ENCODE data around the gene LRRFIP2. TPM values are rescaled to one million over a fixed set of nuclear protein-coding genes. Genes with fewer than 3 reads are reported as not detected.

LRRFIP2 gene
- total RNA-seq, 1 donor from 2014 or later: 36.7 TPM

- Histone ChIP-seq H3K9ac (no peak overlapping the region), H3K27me3 (no peaks in the 10 kb centered on the region), H4K20me1 (ENCODE audit: low read depth) (no peaks in the 10 kb centered on the region), H3K4me3 (no peak overlapping the region), H3F3A (ENCODE audit: low read depth) (peaks cover 6% of the 10 kb centered on the region), H3K27ac (no peak overlapping the region), H3K36me3 (no peaks in the 10 kb centered on the region), H3K4me1 (peaks cover 6% of the 10 kb centered on the region), H3K79me2 (ENCODE audit: low read depth) (peaks cover 39% of the 10 kb centered on the region), H3K9me3 (ENCODE audit: low read depth) (no peaks in the 10 kb centered on the region), H3K4me2 (no peak overlapping the region), H2AFZ (replicated peaks) (no peak overlapping the region)
- Mint-ChIP-seq H3K36me3 (peaks cover 3% of the 10 kb centered on the region), H3K4me3 (no peak overlapping the region), H3K27ac (no peak overlapping the region), H3K9me3 (no peaks in the 10 kb centered on the region), H3K27me3 (ENCODE audit: insufficient read depth, low read depth) (no peaks in the 10 kb centered on the region), H3K4me1 (peaks cover 10% of the 10 kb centered on the region)
- TF ChIP-seq EZH2phosphoT487 (IDR thresholded peaks at IDR 0.05): no peak
- no peak for TF ChIP-seq CTCF (IDR thresholded peaks at IDR 0.05)
- TF ChIP-seq EZH2 (IDR thresholded peaks at IDR 0.05): no peak
- DNase-seq (ENCODE audit: low spot score): no peak
These were observed 36.9 kb downstream of the LRRFIP2 start for GRCh38 chr3:37137516-37137915.

GRCh38 chr3:37136067-37136466, 38.3 kb downstream of the LRRFIP2 start:
- DNase-seq (ENCODE audit: low spot score): no peak
- no peaks in the 10 kb centered on the region for H3K36me3 ChIP-seq
- Mint-ChIP-seq H3K4me3 (no peak overlapping the region), H3K27ac (no peak overlapping the region), H3K9me3 (no peaks in the 10 kb centered on the region), H3K4me1 (peaks cover 23% of the 10 kb centered on the region), H3K27me3 (ENCODE audit: insufficient read depth, low read depth) (no peaks in the 10 kb centered on the region), H3K36me3 (no peaks in the 10 kb centered on the region)
- TF ChIP-seq EZH2phosphoT487 (IDR thresholded peaks at IDR 0.05) (no peak), EZH2 (IDR thresholded peaks at IDR 0.05) (no peak), CTCF (IDR thresholded peaks at IDR 0.05) (no peak)
- no peaks in the 10 kb centered on the region for H3K27me3 ChIP-seq
- peaks cover 15% of the 10 kb centered on the region for H3F3A ChIP-seq (ENCODE audit: low read depth)
- H4K20me1 ChIP-seq (ENCODE audit: low read depth): no peaks in the 10 kb centered on the region
- no peak overlapping the region for H3K4me3 ChIP-seq
- no peak overlapping the region for H3K27ac ChIP-seq
- no peaks in the 10 kb centered on the region for H3K9me3 ChIP-seq (ENCODE audit: low read depth)
- peaks cover 39% of the 10 kb centered on the region for H3K79me2 ChIP-seq (ENCODE audit: low read depth)
- H3K4me2 ChIP-seq: no peak overlapping the region
- H3K9ac ChIP-seq: no peak overlapping the region
- peaks cover 21% of the 10 kb centered on the region for H3K4me1 ChIP-seq
- no peak overlapping the region for H2AFZ ChIP-seq (replicated peaks)

GRCh38 chr3:37135561-37135960, 38.8 kb downstream of the LRRFIP2 start:
- H3K36me3 Mint-ChIP-seq: no peaks in the 10 kb centered on the region
- Histone ChIP-seq H3K27ac (no peak overlapping the region), H3K36me3 (no peaks in the 10 kb centered on the region), H3K9me3 (ENCODE audit: low read depth) (no peaks in the 10 kb centered on the region), H3K4me3 (no peak overlapping the region), H3K4me2 (no peak overlapping the region), H3K4me1 (peaks cover 25% of the 10 kb centered on the region), H4K20me1 (ENCODE audit: low read depth) (no peaks in the 10 kb centered on the region), H3K27me3 (no peaks in the 10 kb centered on the region), H3K79me2 (ENCODE audit: low read depth) (peaks cover 39% of the 10 kb centered on the region), H2AFZ (replicated peaks) (no peak overlapping the region), H3F3A (ENCODE audit: low read depth) (peaks cover 15% of the 10 kb centered on the region), H3K9ac (no peak overlapping the region)
- no peaks in the 10 kb centered on the region for H3K27me3 Mint-ChIP-seq (ENCODE audit: insufficient read depth, low read depth)
- H3K4me3 Mint-ChIP-seq: no peak overlapping the region
- no peak for DNase-seq (ENCODE audit: low spot score)
- H3K27ac Mint-ChIP-seq: no peak overlapping the region
- no peaks in the 10 kb centered on the region for H3K9me3 Mint-ChIP-seq
- H3K4me1 Mint-ChIP-seq: peaks cover 28% of the 10 kb centered on the region
- TF ChIP-seq CTCF (IDR thresholded peaks at IDR 0.05) (no peak), EZH2 (IDR thresholded peaks at IDR 0.05) (no peak), EZH2phosphoT487 (IDR thresholded peaks at IDR 0.05) (no peak)
